HCT116 (cell line): ENCODE measurements around the gene PPP2R5A.

Experiments
- ATF3 ChIP-seq: IDR thresholded peaks from 2 replicates; pipeline ENCODE4 v1.6.1; 2012
- CBX3 ChIP-seq: IDR thresholded peaks from 2 replicates; pipeline ENCODE4 v1.6.1; 2012; ENCODE audit warnings: low read depth
- EGR1 ChIP-seq: IDR thresholded peaks from 2 replicates; pipeline ENCODE4 v1.6.1; 2012; ENCODE audit warnings: low read depth
- EZH2 ChIP-seq: fragments of 200-600 bp; sonication (generic); IDR thresholded peaks from 2 replicates; pipeline ENCODE4 v1.6.1; 2017; ENCODE audit warnings: antibody characterized with exemption, mixed run types
- EZH2phosphoT487 ChIP-seq: fragments of 200-600 bp; IDR thresholded peaks from 2 replicates; pipeline ENCODE4 v1.6.1; 2018; ENCODE audit warnings: antibody characterized with exemption, borderline replicate concordance
- JUND ChIP-seq: IDR thresholded peaks from 2 replicates; pipeline ENCODE4 v1.6.1; 2012
- POLR2A ChIP-seq: IDR thresholded peaks from 2 replicates; pipeline ENCODE4 v1.7.0; 2011; ENCODE audit warnings: borderline replicate concordance; ENCODE audit not compliant: insufficient read depth, insufficient read length; ENCODE audit errors: extremely low read depth
- POLR2AphosphoS5 ChIP-seq: IDR thresholded peaks from 2 replicates; pipeline ENCODE4 v1.6.1; 2011; ENCODE audit warnings: mild to moderate bottlenecking, low read depth, low read length, moderate library complexity
- RAD21 ChIP-seq: IDR thresholded peaks from 2 replicates; pipeline ENCODE4 v1.6.1; 2012; ENCODE audit warnings: low read depth, mild to moderate bottlenecking
- REST ChIP-seq: IDR thresholded peaks from 2 replicates; pipeline ENCODE4 v1.6.1; 2012; ENCODE audit warnings: low read depth
- TCF7L2 ChIP-seq: IDR thresholded peaks from 2 replicates; pipeline ENCODE4 v1.7.0; 2011; ENCODE audit warnings: borderline replicate concordance, inconsistent platforms; ENCODE audit not compliant: insufficient read depth, insufficient read length; ENCODE audit errors: extremely low read depth
- ZBTB33 ChIP-seq: IDR thresholded peaks from 2 replicates; pipeline ENCODE4 v1.6.1; 2011; ENCODE audit warnings: mild to moderate bottlenecking, low read length, moderate library complexity; ENCODE audit not compliant: insufficient replicate concordance; ENCODE audit errors: extremely low read depth
- TF ChIP-seq, protein P1 (sequence below), 3 experiments: fragments of 200-600 bp in 1 of 3; sonication (generic) in 1 of 3; IDR thresholded peaks in 2 of 3; conservative IDR thresholded peaks in 1 of 3; 2 replicates each; pipeline ENCODE4 v1.5.1; 2012 to 2017; ENCODE audit warnings: low read depth in 2 of 3, low read length in 2 of 3, antibody characterized with exemption in 1 of 3, borderline replicate concordance in 1 of 3, control low read depth in 1 of 3, mild to moderate bottlenecking in 1 of 3, mixed read lengths in 1 of 3, mixed run types in 1 of 3, moderate library complexity in 1 of 3; ENCODE audit not compliant: insufficient read depth in 1 of 3
- TF ChIP-seq, protein P2 (sequence below): IDR thresholded peaks from 2 replicates; pipeline ENCODE4 v1.6.1; 2012

DNA sequence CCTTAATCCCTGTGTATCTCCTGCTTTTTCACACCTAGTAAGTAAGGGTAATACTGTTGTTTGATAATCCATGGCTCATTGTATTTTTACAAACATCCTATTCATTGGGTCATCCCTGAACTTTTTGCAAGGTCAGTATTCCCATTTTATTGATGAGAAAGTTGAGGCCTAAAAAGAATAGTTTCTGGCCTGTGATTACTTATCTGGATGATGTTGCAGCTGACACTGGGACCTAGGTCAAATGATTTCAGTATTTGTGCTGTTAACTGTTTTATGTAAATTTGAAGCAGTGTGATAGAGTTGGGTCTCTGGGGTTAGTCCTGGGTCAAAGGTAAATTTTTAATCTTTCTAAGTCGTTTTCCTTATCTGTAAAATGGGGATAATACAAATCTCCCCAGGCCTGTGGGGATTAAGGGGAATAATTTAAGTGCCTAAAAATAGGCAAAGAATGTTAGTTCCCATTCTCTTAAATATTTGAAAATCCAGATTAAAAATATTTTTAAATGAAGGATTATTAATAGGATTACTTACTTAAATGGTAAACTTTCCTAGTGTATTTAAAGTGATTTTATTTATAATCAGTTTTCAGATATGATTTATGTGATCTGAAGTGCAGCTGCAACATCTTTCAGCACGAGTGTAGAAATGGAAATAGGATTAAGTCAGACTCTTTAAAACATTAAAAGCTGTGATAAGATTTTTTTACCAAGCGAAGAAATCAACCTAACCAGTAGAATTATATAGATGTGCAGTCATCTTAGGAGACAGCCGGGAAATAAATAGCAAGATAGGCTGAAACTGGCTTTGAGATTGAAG is 4.3 kb downstream of the PPP2R5A start:
- TF ChIP-seq, protein P1, sequence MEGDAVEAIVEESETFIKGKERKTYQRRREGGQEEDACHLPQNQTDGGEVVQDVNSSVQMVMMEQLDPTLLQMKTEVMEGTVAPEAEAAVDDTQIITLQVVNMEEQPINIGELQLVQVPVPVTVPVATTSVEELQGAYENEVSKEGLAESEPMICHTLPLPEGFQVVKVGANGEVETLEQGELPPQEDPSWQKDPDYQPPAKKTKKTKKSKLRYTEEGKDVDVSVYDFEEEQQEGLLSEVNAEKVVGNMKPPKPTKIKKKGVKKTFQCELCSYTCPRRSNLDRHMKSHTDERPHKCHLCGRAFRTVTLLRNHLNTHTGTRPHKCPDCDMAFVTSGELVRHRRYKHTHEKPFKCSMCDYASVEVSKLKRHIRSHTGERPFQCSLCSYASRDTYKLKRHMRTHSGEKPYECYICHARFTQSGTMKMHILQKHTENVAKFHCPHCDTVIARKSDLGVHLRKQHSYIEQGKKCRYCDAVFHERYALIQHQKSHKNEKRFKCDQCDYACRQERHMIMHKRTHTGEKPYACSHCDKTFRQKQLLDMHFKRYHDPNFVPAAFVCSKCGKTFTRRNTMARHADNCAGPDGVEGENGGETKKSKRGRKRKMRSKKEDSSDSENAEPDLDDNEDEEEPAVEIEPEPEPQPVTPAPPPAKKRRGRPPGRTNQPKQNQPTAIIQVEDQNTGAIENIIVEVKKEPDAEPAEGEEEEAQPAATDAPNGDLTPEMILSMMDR (IDR thresholded peaks at IDR 0.05 in 2 of 3, conservative IDR thresholded peaks at IDR 0.05 in 1 of 3; ENCODE audit: borderline replicate concordance in 1 of 3, insufficient read depth in 1 of 3, low read depth in 2 of 3, low read length in 2 of 3): no peak
- TF ChIP-seq, protein P2, sequence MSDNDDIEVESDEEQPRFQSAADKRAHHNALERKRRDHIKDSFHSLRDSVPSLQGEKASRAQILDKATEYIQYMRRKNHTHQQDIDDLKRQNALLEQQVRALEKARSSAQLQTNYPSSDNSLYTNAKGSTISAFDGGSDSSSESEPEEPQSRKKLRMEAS: no peak
- TF ChIP-seq EZH2phosphoT487 (no peak), ZBTB33 (no peak), EGR1 (no peak), POLR2A (no peak), ATF3 (no peak), POLR2AphosphoS5 (no peak), EZH2 (no peak), RAD21 (no peak), REST (no peak), JUND (no peak), CBX3 (no peak), TCF7L2 (no peak)
